22Rv1 (cell line): Measurements from ENCODE around the gene NEK11.

Experiments
- CTCF ChIP-seq: fragments of 450-650 bp; IDR thresholded peaks from 2 replicates; pipeline ENCODE4 v1.5.1; 2017; ENCODE audit warnings: mild to moderate bottlenecking
- ZFX ChIP-seq: fragments of 450-650 bp; IDR thresholded peaks from 2 replicates; pipeline ENCODE4 v1.6.1; 2017; ENCODE audit warnings: antibody characterized with exemption, borderline replicate concordance

GRCh38 chr3:130991126-130991525, 35.6 kb upstream of the NEK11 start:
- TF ChIP-seq CTCF (no peak), ZFX (no peak)
